Left ventricle myocardium inferior (tissue), 1 donor: Measurements from ENCODE around the gene LHFPL6. TPM values are rescaled to one million over a fixed set of nuclear protein-coding genes. Genes with fewer than 3 reads are reported as not detected.
A peak's percentile ranks its signal among the peaks of the same experiment; 100 is the strongest.

Experiments used
- DNase-seq: peaks from one replicate; pipeline ENCODE4 v3.0.0-alpha.2; 2020
- H3K27ac ChIP-seq: fragments of 200-600 bp; replicated peaks from 2 replicates; pipeline ENCODE4 v1.8.0; 2021
- H3K27me3 ChIP-seq: fragments of 200-600 bp; 2 replicates; pipeline ENCODE4 v1.8.0; 2021; ENCODE audit warnings: low read depth
- H3K36me3 ChIP-seq: fragments of 200-600 bp; 2 replicates; pipeline ENCODE4 v1.8.0; 2021
- H3K4me1 ChIP-seq: fragments of 200-600 bp; 2 replicates; pipeline ENCODE4 v1.8.0; 2021
- H3K4me3 ChIP-seq: fragments of 200-600 bp; 2 replicates; pipeline ENCODE4 v1.8.0; 2021; ENCODE audit warnings: mild to moderate bottlenecking, moderate library complexity
- H3K9me3 ChIP-seq: fragments of 200-600 bp; replicated peaks from 2 replicates; pipeline ENCODE4 v1.8.0; 2021
- CTCF ChIP-seq: fragments of 200-600 bp; IDR thresholded peaks from 2 replicates; pipeline ENCODE4 v1.8.0; 2021; ENCODE audit warnings: antibody characterized with exemption, mild to moderate bottlenecking, borderline replicate concordance
- intact Hi-C: fragments of 100-400 bp; cut with micrococcal nuclease; formaldehyde crosslinking; loops from one replicate; pipeline ENCODE4 v1.11.0; 2022
- total RNA-seq: library from RNA; stranded (reverse); fragmentation: NEBNext Ultra II Directional; extraction: Animal tissue kit (Norgen Biotek cat#: 25700); gene quantifications from one replicate; pipeline ENCODE4 v1.2.1, GENCODE V29; 2021
- donor health status: DM: no; HTN: yes; CAD: no; lungs with severe emphysema.

LHFPL6 gene
- total RNA-seq, 1 donor from 2014 or later, result 51.4 TPM

- no peak for TF ChIP-seq CTCF
- Histone ChIP-seq H3K36me3 (no peaks in the 10 kb centered on the region), H3K9me3 (no peaks in the 10 kb centered on the region), H3K4me3 (no peak overlapping the region), H3K27ac (peak overlapping the region; percentile 28), H3K27me3 (no peaks in the 10 kb centered on the region), H3K4me1 (peaks cover 93% of the 10 kb centered on the region)
- no peak for DNase-seq
- intact Hi-C loops, result no loop called here
Observed at GRCh38 chr13:39483326-39483725, 119.7 kb downstream of the LHFPL6 start.

GRCh38 chr13:39481491-39481890, 121.5 kb downstream of the LHFPL6 start:
- H3K9me3 ChIP-seq, result no peaks in the 10 kb centered on the region
- DNase-seq, result no peak
- no peaks in the 10 kb centered on the region for H3K27me3 ChIP-seq
- intact Hi-C loops, result no loop called here
- no peaks in the 10 kb centered on the region for H3K36me3 ChIP-seq
- peaks cover 94% of the 10 kb centered on the region for H3K4me1 ChIP-seq
- TF ChIP-seq CTCF, result no peak
- H3K4me3 ChIP-seq, result no peak overlapping the region
- H3K27ac ChIP-seq, result peak overlapping the region; percentile 53

- Histone ChIP-seq H3K36me3 (no peaks in the 10 kb centered on the region), H3K27ac (no peak overlapping the region), H3K27me3 (no peaks in the 10 kb centered on the region), H3K4me1 (peaks cover 65% of the 10 kb centered on the region), H3K9me3 (no peaks in the 10 kb centered on the region), H3K4me3 (no peak overlapping the region)
- no peak for DNase-seq
- TF ChIP-seq CTCF, result no peak
- intact Hi-C loops, result no loop called here
Observed at GRCh38 chr13:39474600-39474999, 128.4 kb downstream of the LHFPL6 start.

GRCh38 chr13:39469676-39470075, 133.3 kb downstream of the LHFPL6 start:
- DNase-seq, result no peak
- no peak for TF ChIP-seq CTCF
- H3K9me3 ChIP-seq, result no peaks in the 10 kb centered on the region
- intact Hi-C loops, result no loop called here
- H3K4me3 ChIP-seq, result no peak overlapping the region
- no peaks in the 10 kb centered on the region for H3K27me3 ChIP-seq
- no peak overlapping the region for H3K27ac ChIP-seq
- no peaks in the 10 kb centered on the region for H3K36me3 ChIP-seq
- H3K4me1 ChIP-seq, result peaks cover 63% of the 10 kb centered on the region

GRCh38 chr13:39468306-39468705, 134.7 kb downstream of the LHFPL6 start:
- no peaks in the 10 kb centered on the region for H3K36me3 ChIP-seq
- no peaks in the 10 kb centered on the region for H3K27me3 ChIP-seq
- H3K27ac ChIP-seq, result no peak overlapping the region
- no peaks in the 10 kb centered on the region for H3K9me3 ChIP-seq
- no peak for DNase-seq
- peaks cover 62% of the 10 kb centered on the region for H3K4me1 ChIP-seq
- H3K4me3 ChIP-seq, result no peak overlapping the region
- no peak for TF ChIP-seq CTCF
- intact Hi-C loops, result no loop called here

- no peaks in the 10 kb centered on the region for H3K36me3 ChIP-seq
- H3K27ac ChIP-seq, result peak overlapping the region; percentile 1
- no peaks in the 10 kb centered on the region for H3K27me3 ChIP-seq
- TF ChIP-seq CTCF, result no peak
- peaks cover 88% of the 10 kb centered on the region for H3K4me1 ChIP-seq
- no peak for DNase-seq
- no peaks in the 10 kb centered on the region for H3K9me3 ChIP-seq
- no peak overlapping the region for H3K4me3 ChIP-seq
- intact Hi-C loops, result no loop called here
Observed at GRCh38 chr13:39463611-39464010, 139.4 kb downstream of the LHFPL6 start.
